Measurements from ENCODE around the gene CYSLTR2.
"Not testable (repeated sequence)": the region's sequence is repeated elsewhere in the genome, so short reads cannot be mapped to it uniquely, and the experiment has no call there.

CYSLTR2 gene

DNA sequence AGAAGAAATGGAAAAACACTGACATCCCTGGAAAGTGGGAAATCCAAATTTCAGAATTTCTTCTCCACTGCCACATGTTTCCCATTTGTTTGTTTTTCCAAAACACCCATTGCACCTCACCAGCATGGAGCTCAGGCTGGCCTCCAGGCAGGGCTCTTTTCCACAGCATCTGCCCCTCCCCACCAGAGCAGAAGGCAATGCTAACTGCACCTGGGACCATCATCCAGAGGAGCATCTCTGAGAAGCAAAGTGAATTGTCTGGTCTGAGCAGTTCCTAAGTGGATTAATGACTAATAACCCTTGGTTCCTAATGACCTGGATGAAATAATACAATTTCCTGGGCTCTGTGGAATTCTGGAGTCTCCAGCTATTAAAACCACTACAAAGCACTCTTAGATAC lies 8.8 kb upstream of the CYSLTR2 start:
- no peak for FAIRE-seq
- DNase-seq (ENCODE audit: low spot score): no peak

DNA sequence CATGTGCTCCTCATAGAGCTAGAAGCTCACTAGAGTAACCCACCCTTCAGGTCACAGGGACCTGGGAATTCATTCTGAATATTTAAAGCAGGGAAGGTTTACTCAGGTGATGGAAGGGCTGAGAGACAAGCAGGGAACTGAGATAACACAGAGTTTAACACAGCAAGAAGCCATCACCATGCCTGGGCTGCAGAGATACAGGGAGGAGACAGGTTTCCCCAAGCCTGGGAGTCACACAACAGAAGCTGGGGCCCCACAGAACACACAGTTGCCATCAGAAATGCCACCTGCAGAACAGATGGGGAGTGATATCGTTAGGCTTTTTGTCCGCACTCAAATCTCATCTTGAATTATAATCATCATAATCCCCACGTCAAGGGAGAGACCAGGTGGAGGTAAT lies 7.9 kb upstream of the CYSLTR2 start:
- DNase-seq (ENCODE audit: low spot score) (no peak), FAIRE-seq (no peak)

DNA sequence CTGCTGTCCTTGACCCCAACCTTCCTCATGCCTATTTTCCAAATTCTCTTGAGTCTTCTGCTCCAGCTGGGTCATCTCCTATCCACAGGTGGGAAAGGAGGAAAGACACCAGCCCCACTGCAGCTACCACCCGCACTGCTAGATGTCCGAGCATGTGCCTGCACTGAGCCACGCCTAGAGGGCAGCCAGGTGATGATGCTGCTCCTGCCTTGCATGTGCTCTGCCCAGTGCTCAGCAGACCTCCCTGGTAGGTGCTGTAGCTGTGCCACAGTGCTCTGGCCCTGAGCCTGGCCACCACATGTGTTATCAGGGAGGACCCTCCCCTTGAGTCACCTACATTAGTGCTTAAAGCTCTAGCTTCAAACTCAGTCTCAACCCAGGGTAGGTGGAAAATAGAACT lies 6.9 kb upstream of the CYSLTR2 start:
- FAIRE-seq: no peak
- DNase-seq (ENCODE audit: low spot score): no peak

DNA sequence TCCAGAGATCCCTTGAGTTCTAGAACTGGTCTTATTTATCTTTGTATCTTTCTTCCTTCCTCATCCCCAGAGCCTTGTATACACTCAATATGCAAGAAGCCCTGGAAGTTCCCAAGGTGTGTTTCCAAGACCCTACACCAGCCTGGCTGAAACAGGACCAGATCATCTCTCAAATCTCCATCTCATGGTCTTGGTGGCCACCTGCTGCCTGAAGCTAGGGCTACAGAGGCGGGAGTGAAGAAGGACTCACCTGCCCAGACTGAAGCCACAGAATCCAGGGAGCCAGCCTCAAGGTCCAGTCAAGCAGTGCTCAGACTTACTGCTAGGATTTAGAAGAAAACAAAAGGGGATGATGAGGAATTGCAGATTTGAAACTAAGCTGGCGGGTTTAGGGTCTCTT lies 6.1 kb upstream of the CYSLTR2 start:
- no peak for DNase-seq (ENCODE audit: low spot score)
- FAIRE-seq: no peak

DNA sequence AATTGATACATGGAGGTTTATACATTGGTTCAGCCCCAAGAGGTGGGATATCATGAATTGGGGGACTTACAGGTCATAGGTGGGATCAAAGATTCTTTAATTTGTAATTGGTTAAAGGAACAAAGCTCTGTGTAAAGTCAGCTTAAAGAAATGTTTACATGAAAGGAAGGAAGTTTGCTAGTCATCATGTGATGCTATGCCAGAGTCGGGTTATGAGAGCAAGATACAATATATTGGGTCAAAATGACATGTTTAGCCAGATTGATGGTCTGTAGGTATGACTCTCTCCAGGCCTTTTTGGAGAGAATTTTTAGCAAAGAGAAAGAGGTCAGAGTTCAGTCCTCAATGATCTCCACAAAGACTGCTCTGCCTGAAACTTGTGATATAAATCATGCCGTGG lies 5.3 kb upstream of the CYSLTR2 start:
- FAIRE-seq (no peak), DNase-seq (ENCODE audit: low spot score) (no peak)

DNA sequence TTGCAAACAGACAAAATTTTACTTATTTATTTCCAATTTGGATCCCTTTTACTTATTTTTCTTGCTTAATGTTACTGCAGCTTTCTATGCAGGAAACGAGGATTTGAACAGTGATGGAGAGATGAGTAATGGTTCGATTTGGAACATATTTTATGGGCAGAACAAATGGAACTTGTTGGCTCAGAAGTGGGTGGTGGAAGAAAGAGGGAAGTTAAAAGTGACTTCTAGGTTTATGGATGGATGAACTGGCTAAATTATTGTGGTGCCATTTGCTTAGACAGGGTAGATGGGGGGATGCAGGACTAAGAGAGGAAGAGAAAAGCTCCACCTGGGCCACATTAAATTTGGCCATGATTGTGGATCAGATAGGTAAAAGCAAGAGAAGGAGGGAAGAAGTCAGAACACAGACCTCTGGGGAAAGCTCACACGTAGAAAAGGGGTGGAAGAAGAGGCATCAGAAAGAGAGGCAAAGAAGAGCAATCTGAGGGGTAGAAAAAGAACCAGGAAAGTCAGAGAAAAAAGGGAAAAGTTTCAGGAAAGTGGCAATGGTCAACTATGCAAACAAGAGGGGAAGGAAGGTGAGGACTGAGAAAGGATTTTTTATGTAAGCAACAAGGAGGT lies 768 bp upstream of the CYSLTR2 start:
- DNase-seq (ENCODE audit: low spot score): no peak
- FAIRE-seq: no peak

DNA sequence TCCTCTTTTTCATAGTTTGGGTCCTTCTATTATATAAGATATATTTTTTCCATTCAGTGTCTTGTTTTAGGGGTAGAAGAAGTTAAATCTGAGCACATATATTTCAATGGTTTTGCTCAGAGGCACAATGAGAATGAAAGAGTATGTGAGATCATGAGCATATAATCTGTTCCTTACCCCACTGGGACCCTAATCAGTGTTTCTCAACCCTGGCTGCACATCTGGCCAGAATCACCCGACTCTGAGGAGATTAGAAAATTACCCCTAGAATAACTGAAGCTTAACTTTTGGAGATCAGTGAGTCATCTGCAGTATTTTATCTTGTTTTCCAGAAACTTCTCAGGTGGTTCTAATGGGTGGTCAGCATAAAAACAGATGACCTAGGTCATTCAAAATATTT lies 782 bp downstream of the CYSLTR2 start:
- FAIRE-seq (no peak), DNase-seq (ENCODE audit: low spot score) (no peak)

DNA sequence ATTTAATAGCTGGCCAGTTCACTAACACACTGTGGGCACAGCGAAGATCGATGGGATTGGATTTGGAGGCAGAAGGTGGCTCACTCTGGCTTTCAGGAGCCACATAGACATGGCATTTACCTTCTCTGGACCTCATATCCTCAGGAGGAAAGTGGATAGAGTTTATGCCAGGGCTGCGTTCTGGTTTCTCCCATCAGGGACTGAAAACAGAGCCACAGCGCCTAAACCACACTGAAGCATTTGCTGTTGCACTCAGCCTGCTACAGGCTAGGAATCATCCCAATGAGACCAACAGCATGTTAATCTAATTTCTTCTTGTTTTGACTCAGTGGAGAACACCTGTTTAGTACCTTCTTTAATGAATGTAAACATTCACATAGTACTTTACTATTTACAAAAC lies 1.6 kb downstream of the CYSLTR2 start:
- no peak for DNase-seq (ENCODE audit: low spot score)
- no peak for FAIRE-seq

DNA sequence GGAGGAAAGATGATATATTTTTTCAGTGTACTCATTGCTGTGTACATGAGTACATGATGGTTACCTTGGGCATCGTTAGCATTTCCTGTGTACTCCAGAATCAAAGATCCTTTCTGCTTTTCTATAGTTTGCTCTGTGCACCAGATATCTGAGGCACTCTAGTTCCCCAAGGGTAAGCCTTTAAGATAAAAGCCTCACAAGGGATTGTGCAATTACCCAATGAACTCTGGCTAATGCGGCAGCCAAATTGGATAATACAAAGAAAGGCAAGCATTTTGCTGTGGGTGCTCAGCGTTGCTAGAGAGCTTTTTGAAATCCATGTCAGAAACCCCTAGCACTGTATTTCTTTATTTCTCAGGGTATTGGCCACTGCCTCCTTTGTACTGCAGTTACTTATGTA lies 2.9 kb downstream of the CYSLTR2 start:
- DNase-seq (ENCODE audit: low spot score) (no peak), FAIRE-seq (no peak)

DNA sequence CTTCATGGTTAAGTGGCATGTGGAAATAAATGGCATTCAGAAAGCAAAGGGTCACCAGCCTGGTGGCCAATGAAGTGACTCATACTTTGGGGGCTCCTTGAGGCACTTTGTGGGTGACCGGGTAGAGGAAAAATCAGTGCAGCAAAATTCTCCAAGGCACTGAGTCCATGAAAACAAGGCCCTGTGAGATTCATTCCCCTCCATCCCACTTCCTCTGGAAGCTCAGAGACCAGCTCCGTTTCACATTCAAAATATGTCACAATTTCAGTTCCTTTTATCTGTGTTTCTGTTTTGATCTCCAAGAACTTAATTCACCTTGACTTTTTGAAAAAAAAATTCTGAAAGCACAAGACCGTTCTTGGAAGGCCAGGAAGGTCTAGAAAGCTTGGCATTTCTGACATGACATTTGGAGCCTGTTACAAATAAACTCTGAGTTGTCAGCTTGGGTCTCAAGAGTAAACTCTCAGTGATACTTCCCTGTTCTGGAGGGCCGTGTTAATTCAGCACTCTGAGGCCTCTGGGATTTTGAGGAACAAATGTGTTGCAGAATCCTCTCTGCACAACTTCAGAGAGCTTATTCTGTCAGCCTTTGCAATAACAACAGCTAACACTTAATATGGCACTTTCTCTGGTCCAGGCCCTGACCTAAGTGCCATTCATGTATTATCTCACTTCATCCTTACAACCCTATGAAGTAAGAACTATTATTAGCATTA lies 6.8 kb downstream of the CYSLTR2 start:
- no peak for FAIRE-seq
- no peak for DNase-seq (ENCODE audit: low spot score)

DNA sequence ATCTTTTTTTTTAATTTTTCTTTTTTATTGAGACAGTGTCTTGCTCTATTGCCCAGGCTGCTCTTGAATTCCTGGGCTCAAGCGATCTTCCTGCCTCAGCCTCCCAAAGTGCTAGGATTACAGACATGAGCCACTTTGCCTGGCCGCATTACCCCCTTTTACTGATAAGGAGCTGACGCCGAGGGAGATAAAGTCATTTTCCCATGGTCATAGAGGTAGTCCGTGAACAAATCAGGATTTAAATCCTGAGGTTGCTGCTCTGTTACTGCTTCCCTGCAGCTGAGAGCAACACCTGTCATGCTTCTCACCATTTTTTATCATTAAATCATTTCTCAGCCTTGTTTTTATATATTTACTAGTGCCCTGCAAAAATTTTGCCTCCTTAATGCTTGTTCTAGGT lies 7.4 kb downstream of the CYSLTR2 start:
- no peak for DNase-seq (ENCODE audit: low spot score)
- no peak for FAIRE-seq

DNA sequence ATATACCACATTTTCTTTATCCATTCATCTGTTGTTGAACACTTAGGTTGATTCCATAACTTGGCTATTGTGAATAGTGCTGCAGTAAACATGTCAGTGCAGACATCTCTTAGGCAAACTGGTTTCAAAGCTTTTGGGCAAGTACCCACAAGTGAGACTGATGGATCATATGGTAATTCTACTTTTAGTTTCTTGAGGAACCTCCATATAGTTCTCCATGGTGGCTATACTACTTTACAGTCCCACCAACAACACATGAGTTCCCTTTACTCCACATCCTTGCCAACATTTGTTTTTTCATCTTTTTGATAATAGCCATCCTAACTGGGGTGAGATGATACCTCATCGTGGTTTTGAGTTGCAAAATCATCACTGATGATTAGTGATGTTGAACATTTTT lies 8.5 kb downstream of the CYSLTR2 start:
- DNase-seq (ENCODE audit: low spot score) (no peak), FAIRE-seq (no peak)

DNA sequence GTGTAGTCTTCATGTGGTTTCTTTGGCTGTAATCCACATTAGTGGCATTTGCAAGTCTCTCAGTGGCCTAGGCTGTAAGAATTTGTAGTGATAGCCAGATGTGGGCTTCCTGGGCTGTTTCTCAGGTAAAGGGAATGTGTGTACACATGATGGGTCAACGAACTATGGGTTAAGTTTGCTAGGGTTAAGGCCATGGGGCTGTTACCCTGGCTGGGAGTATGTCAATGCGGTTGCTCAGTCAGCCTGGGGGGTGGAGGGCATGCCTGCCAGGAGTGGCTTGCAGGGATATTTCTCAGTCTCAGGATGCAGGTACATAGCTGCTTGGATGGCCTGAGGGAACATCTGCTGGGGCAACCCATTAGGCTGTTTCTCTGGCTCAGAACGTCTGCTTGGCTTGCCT lies 13.4 kb downstream of the CYSLTR2 start:
- DNase-seq (ENCODE audit: low spot score): no peak
- no peak for FAIRE-seq

DNA sequence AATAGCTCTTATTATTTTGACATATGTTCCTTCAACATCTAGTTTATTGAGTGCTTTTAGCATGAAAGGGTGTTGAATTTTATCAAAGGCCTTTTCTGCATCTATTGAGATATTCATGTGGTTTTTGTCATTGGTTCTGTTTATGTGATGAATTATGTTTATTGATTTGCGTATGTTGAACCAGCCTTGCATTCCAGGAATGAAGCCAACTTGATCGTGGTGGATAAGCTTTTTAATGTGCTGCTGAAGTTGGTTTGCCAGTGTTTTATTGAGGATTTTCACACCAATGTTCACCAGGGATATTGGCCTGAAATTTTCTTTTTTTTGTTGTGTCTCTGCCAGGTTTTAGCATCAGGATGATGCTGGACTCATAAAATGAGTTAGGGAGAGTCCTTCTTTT lies 17.7 kb downstream of the CYSLTR2 start:
- FAIRE-seq: not testable (repeated sequence)

DNA sequence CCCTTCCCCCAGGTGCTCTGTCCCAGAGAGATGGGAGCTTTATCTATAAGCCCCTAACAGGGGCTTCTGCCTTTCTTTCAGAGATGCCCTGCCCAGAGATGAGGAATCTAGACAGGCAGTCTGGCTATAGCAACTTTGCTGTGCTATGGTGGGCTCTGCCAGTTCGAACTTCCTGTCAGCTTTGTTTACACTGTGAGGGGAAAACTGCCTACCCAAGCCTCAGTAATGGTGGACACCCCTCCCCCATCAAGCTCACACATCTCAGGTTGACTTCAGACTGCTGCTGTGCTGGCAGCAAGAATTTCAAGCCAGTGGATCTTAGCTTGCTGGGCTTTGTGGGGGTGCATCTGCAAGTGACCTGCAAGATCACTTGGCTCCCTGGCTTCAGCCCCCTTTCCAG lies 21.5 kb downstream of the CYSLTR2 start:
- FAIRE-seq (no peak), DNase-seq (ENCODE audit: low spot score) (no peak)

More for the DNA sequence above, 17.7 kb downstream of the CYSLTR2 start:
- not testable (repeated sequence) for DNase-seq (ENCODE audit: low spot score)

DNA sequence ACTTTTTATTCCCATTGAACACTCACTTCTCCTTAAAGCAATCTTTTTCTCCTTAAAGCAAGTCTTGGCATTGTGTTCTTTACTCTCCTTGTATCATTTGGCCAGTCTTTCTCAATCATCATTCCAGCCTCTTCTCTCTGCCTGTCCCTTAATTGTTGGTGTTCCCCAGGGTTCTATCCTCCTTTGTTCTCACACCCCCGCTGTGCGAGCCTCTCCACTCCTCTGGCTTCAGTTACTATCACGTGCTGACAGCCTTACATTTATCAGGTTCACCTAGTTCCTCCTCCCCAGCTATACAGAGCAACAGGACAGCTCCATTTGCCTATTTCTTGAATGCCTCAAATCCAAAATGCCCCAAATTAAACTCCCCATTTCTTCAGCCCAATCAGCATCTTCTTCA lies 24.6 kb downstream of the CYSLTR2 start:
- FAIRE-seq: no peak

DNA sequence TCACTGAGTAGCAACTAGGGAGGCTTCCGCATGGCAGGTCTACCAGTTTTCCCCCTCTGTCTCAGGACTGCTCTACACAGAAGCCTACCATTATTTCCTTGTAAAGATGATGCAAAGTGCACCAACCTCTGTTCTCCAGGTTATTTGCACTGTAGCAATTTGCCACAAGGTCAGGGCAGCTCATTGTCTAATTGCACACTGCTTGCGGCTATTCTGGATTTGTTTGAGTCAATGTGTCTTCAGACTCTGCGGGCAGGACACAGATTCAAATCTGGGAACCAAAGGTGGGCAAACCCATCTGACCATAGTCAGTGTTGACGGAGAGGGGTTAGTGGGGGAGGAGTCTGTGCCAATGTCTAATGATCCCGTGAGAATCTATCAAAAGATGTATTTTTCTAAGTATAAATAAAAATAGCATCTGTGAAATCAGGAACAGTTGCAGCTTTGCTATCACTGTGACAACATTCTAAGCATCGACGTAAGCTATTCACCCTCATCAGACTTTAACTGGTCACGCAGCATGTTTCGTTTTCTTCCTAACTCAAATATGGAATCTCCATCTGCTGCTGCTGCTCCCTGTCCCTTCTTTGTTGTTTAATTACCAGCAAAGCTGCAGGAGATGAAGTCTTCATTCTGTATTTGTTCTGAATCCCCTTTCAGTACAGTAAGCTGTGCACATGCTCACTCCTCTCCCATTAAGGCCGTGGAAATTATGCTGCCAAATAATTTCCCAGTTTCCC lies 26.4 kb downstream of the CYSLTR2 start:
- FAIRE-seq: no peak
- no peak for DNase-seq (ENCODE audit: low spot score)

More for the DNA sequence above, 24.6 kb downstream of the CYSLTR2 start:
- DNase-seq (ENCODE audit: low spot score): no peak

DNA sequence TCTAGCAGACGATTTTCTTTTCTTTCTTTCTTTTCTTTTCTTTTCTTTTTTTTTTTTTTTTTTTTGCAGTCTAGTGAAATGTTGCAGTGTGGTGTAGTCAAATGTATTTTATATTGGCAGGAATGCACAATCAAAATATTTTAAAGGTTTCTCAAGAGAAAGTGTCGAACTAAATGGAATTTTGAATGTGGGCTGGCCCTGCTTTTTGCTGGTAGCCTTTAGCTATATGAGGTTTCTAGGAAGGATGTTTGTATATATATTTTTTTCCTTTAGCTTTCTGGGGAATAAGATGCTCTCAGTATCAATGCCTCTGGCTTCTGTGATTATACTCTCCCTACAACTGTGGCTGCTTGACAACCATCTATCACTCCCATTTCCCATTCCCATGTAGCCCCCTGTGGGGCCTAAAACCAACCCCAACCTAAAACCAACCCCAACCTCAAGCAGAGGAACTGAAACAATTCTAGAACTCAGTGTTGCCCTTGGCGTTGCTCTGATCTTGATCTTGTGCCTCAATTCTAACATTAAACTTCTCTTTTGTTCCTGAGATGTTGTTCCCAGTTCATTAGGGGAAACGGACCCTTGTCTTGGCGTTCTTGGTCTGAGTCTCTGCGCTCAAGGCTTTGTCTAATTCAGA lies 27.1 kb downstream of the CYSLTR2 start:
- no peak for DNase-seq (ENCODE audit: low spot score)
- no peak for FAIRE-seq

DNA sequence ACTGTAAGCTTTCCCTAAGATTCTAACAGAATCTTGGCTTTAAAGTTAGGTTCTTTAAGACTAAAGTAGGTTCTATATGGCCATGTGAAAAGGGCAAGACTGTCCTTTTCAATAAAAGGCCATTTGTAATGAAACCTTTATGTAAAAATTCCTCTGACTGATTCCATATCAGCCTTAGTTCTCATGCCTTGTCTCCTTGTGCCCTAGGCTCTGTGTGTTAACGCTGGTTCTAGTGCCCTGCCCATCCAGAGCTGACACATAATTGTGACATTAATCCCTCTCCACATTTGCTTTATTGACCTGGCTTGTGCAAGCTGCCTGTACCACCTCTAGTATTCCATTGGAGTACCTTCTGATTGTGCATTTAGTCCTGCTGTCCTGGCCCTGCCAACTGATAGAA lies 28.2 kb downstream of the CYSLTR2 start:
- DNase-seq (ENCODE audit: low spot score) (no peak), FAIRE-seq (no peak)

DNA sequence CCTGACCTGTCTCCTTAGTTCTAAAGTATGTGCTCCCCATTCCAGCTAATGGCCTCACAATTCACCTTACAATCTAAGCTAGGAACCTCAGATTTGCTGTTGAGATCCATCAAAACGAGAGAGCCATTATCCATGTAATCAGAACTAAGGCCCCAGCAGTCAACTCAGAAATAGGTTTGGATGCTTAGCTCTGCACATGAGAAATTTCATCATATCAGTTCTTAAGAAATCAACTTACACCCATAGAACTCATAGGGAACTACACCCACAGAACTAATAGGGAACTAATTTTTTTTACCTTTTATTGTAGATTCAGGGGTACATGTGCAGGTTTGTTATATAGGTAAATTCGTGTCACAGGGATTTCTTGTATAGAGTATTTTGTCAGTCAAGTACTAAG lies 28.7 kb downstream of the CYSLTR2 start:
- FAIRE-seq: no peak

DNA sequence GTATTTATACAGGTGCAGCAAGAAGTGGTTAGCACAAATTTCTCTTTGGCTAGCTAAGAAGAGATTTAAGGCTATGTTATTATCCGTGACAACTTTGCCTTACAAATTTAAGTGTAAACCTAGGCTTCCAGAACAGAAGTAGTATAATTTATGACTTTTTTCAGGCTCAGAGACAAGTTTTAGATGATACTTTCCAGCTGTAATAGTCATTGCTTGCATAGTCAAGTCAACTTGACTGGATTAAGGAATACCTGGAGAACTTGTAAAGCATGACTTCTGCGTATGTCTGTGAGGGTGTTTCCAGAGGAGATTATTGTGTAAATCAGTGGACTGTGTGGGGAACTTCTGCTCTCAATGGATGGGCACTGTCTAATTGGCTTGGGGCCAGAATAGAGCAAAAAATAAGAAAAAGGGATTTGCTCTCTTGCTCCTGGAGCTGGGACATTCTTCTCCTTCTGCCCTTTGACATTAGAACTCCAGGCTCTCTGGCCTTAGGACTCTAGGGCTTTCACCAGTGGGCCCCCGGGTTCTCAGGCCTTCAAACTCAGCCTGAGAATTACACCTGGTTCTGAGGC lies 33.0 kb downstream of the CYSLTR2 start:
- no peak for FAIRE-seq

More for the DNA sequence above, 28.7 kb downstream of the CYSLTR2 start:
- DNase-seq (ENCODE audit: low spot score): no peak

DNA sequence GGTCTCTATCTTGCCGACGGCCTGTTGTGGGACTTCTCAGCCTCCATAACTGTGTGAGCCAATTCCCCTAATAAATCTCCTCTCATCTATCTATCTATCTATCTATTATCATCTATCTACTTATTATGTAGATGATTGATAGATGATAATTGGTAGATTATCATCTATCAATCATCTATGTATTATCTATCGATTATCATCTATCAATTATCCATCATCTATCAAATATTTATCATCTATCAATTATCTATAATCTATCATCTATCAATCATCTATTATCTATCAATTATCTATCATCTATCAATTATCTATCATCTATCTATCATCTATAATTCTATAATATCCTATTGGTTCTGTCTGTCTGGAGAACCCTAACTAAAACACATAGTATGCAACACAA lies 33.5 kb downstream of the CYSLTR2 start:
- DNase-seq (ENCODE audit: low spot score) (no peak), FAIRE-seq (no peak)

More for the DNA sequence above, 33.0 kb downstream of the CYSLTR2 start:
- no peak for DNase-seq (ENCODE audit: low spot score)
